ENCODE measurements around the gene ARNT2.
"Not testable (repeated sequence)": the region's sequence is repeated elsewhere in the genome, so short reads cannot be mapped to it uniquely, and the experiment has no call there.

Gene ARNT2

GRCh38 chr15:80633221-80633620 lies 229.0 kb downstream of the ARNT2 start:
- DNase-seq, result no peak

GRCh38 chr15:80635953-80636352 lies 231.8 kb downstream of the ARNT2 start:
- DNase-seq, result no peak

DNA sequence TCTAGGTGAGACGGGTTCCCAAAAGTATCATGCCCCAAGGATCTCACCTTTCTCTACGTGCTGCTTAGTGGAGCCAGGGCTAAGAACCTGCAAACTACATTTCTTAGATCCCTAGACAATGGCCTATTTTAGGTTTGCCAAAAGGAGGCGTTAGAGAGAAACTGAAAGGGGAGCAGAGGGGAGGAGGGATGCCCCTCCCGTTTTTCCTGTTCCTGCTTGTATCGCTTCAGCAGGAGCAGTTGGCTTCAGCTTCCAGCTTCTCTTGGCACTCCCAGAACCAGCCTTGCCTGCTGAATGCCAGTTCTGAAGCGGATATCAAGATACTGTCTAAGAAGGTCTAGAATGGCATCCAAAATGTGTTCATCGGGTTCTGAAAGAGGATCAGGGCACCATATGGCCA lies 232.5 kb downstream of the ARNT2 start:
- DNase-seq, result no peak

GRCh38 chr15:80637747-80638146 lies 233.6 kb downstream of the ARNT2 start:
- no peak for DNase-seq

DNA sequence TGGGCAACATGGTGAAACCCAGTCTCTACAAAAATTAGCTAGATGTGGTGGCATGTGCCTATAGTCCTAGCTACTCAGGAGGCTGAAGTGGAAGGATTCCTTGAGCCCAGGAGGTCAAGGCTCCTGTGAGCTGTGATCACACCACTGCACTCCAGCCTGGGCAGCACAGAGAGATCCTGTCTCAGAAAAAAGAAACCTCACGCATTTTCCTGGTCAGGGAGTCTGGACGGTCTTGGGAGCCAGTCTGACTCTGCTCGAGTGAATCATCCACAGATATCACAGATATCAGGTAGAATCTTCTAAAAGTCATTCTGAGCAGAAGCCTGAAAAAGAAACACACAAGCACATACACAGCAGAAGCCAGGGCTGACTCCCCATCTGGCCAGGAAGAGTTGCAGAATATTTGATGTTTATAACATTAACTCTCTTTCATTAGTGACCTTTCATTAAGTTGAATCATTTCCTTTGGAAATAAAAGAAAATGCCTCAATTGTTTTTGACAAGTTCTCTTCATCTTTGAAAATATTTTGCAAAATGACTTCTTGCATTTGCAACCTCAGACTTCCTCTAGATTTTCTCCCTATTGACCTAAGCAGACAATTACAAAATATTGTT lies 234.5 kb downstream of the ARNT2 start:
- no peak for DNase-seq

- DNase-seq, result no peak
These were observed 235.0 kb downstream of the ARNT2 start for GRCh38 chr15:80639168-80639555.

GRCh38 chr15:80640531-80641121 lies 236.4 kb downstream of the ARNT2 start:
- DNase-seq, result no peak

DNA sequence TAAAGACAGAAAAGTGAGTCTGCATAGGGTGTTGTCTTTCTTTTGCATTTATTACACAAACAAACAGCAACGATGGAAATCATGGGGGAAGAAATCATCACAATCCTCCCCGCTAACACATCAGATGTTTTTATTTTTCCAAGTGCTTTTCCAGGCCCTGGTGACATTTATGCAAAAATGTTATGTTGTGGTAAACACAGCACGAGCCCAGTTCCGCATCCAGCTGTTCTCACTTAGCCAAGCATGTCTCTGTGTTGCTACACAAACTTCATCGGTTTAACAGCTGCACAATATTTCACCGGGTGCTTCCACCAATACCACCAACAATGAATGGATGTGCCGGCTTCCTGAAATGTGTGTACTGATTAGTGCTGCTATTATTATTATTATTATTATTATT lies 237.2 kb downstream of the ARNT2 start:
- DNase-seq, result no peak

- DNase-seq, result no peak
These were observed 239.3 kb downstream of the ARNT2 start for GRCh38 chr15:80643431-80643951.

GRCh38 chr15:80645494-80646065 lies 241.4 kb downstream of the ARNT2 start:
- no peak for DNase-seq

DNA sequence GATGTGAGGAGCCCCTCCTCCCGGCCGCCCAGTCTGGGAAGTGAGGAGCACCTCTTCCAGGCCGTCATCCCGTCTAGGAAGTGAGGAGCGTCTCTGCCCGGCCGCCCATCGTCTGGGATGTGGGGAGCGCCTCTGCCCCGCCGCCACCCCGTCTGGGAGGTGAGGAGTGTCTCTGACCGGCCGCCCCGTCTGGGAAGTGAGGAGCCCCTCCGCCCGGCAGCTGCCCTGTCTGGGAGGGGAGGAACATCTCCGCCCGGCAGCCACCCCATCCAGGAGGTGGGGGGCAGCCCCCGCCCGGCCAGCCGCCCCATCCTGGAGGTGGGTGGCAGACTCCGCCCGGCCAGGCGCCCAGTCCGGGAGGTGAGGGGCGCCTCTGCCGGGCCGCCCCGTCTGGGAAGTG lies 243.2 kb downstream of the ARNT2 start:
- DNase-seq, result not testable (repeated sequence)
